Measurements from ENCODE around the gene MADCAM1. TPM values are rescaled to one million over a fixed set of nuclear protein-coding genes. Genes with fewer than 3 reads are reported as not detected.

Gene MADCAM1
- total and polyA plus RNA-seq, 10 of the 15 experiments (the other 5 are each of a cell fraction or from before 2014, with no cell fraction given), result 0.06 to 0.32 (median 0.31) TPM; not detected in 5

DNA sequence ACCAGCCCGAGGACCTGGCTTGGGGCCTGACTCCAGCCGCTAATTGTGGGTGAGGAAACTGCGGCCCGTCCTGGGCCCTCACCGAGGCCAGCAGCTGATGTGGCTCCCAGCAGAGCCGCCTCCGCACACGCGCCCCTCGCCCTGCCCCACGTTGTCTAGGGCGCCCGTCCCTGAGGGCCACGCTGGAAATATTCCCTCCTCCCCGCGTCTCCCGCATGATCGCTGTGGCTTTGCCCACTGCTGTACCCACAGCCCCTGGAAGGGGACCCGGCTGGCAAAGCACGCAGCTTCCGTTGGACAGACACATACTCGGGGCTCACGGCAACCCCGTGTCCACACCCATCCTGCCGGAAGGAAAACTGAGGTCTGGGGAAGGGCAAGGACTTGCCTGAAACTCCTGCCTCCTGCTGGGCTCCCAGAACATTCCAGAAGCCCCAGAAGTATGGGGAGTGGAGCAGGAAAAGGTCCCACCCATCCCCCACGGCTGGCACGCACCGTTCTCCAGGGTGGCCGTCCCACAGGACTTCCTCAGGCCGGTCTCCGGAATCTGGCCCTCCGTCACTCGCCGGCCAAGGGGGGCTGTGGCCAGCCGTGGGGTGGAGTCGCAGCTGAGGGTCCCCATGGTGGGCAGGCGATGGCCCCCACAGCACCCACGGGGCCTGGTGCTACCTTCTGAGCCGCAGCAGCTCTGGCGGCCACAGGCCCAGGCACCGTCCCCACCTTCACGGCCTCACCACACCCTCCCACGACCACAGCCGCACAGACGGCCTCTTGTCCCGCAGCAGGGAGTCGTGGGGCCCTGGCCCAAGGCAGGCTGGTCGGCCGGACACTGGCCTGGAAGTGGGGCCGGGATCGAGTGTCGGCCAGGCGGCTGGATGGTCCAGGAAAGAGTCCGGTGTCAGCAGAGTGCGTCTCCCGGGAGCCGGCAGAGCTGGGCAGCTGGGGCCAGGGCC lies 21.9 kb upstream of the MADCAM1 start:
- Histone ChIP-seq H3K27me3 (replicated peaks in 1 of 2; ENCODE audit: control insufficient read depth in 2 of 2, insufficient read depth in 2 of 2, low read length in 1 of 2) (no peaks in the 10 kb centered on the region), H3K4me3 (no peak overlapping the region), H3K9ac (ENCODE audit: control insufficient read depth, insufficient read depth, low read length) (no peak overlapping the region), H3K4me2 (ENCODE audit: control insufficient read depth, insufficient read depth) (no peak overlapping the region), H3K36me3 (ENCODE audit: control insufficient read depth in 2 of 2, insufficient read depth in 2 of 2, low read length in 1 of 2) (no peaks in the 10 kb centered on the region), H3K79me2 (ENCODE audit: control insufficient read depth, insufficient read depth, low read length) (no peaks in the 10 kb centered on the region), H2AFZ (ENCODE audit: control insufficient read depth, low read depth, low read length) (no peak overlapping the region), H3K9me3 (replicated peaks; ENCODE audit: control insufficient read depth, insufficient read depth, low read length) (no peaks in the 10 kb centered on the region), H3K27ac (ENCODE audit: control insufficient read depth, insufficient read depth) (no peak overlapping the region), H4K20me1 (ENCODE audit: control insufficient read depth, insufficient read depth) (no peaks in the 10 kb centered on the region), H3K4me1 (ENCODE audit: control insufficient read depth, insufficient read depth, low read length) (no peaks in the 10 kb centered on the region)
- POLR2A ChIA-PET, result no interaction called here
- FAIRE-seq (no peak), DNase-seq (ENCODE audit: low read depth, low spot score) (no peak), ATAC-seq (no peak)
- 64% methylated on average over 45 of the region's 57 CpGs for WGBS (ENCODE audit: insufficient coverage, insufficient replicate concordance, low lambda C conversion rate, missing lambda C conversion rate)
- SMC1A ChIA-PET (ENCODE audit: uncharacterized antibody, unreplicated experiment), result no interaction called here
- BruUV-seq (replicated peaks), result no TSS peak
- in situ Hi-C loops (cut with MboI), result no loop called here
- CTCF ChIA-PET, result no interaction called here
- RAD21 ChIA-PET (ENCODE audit: unreplicated experiment), result no interaction called here
- intact Hi-C loops (cut with micrococcal nuclease; ENCODE audit: unreplicated experiment), result no loop called here
- TF ChIP-seq YY1 (IDR thresholded peaks at IDR 0.05; ENCODE audit: low read depth, low read length), result no peak
- TF ChIP-seq WRNIP1 (IDR thresholded peaks at IDR 0.05; ENCODE audit: borderline replicate concordance, low read depth, low read length), result no peak
- no peak for TF ChIP-seq NFYA (IDR thresholded peaks at IDR 0.05; ENCODE audit: borderline replicate concordance, low read depth, low read length)
- TF ChIP-seq NBN (IDR thresholded peaks at IDR 0.05), result no peak
- no peak for TF ChIP-seq BACH1 (IDR thresholded peaks at IDR 0.05; ENCODE audit: borderline replicate concordance)
- TF ChIP-seq SIX5 (IDR thresholded peaks at IDR 0.05; ENCODE audit: low read depth, low read length, severe bottlenecking), result no peak
- no peak for TF ChIP-seq ASH2L (IDR thresholded peaks at IDR 0.05; ENCODE audit: borderline replicate concordance, low read depth)
- TF ChIP-seq, protein P1, sequence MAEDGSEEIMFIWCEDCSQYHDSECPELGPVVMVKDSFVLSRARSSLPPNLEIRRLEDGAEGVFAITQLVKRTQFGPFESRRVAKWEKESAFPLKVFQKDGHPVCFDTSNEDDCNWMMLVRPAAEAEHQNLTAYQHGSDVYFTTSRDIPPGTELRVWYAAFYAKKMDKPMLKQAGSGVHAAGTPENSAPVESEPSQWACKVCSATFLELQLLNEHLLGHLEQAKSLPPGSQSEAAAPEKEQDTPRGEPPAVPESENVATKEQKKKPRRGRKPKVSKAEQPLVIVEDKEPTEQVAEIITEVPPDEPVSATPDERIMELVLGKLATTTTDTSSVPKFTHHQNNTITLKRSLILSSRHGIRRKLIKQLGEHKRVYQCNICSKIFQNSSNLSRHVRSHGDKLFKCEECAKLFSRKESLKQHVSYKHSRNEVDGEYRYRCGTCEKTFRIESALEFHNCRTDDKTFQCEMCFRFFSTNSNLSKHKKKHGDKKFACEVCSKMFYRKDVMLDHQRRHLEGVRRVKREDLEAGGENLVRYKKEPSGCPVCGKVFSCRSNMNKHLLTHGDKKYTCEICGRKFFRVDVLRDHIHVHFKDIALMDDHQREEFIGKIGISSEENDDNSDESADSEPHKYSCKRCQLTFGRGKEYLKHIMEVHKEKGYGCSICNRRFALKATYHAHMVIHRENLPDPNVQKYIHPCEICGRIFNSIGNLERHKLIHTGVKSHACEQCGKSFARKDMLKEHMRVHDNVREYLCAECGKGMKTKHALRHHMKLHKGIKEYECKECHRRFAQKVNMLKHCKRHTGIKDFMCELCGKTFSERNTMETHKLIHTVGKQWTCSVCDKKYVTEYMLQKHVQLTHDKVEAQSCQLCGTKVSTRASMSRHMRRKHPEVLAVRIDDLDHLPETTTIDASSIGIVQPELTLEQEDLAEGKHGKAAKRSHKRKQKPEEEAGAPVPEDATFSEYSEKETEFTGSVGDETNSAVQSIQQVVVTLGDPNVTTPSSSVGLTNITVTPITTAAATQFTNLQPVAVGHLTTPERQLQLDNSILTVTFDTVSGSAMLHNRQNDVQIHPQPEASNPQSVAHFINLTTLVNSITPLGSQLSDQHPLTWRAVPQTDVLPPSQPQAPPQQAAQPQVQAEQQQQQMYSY (CRISPR knock-in tag; IDR thresholded peaks at IDR 0.05), result no peak
- TF ChIP-seq, protein P2, sequence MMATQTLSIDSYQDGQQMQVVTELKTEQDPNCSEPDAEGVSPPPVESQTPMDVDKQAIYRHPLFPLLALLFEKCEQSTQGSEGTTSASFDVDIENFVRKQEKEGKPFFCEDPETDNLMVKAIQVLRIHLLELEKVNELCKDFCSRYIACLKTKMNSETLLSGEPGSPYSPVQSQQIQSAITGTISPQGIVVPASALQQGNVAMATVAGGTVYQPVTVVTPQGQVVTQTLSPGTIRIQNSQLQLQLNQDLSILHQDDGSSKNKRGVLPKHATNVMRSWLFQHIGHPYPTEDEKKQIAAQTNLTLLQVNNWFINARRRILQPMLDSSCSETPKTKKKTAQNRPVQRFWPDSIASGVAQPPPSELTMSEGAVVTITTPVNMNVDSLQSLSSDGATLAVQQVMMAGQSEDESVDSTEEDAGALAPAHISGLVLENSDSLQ (IDR thresholded peaks at IDR 0.05), result no peak
